ENCODE measurements around the gene LEFTY2.
"Not testable (repeated sequence)": the region's sequence is repeated elsewhere in the genome, so short reads cannot be mapped to it uniquely, and the experiment has no call there.

The LEFTY2 gene

DNA sequence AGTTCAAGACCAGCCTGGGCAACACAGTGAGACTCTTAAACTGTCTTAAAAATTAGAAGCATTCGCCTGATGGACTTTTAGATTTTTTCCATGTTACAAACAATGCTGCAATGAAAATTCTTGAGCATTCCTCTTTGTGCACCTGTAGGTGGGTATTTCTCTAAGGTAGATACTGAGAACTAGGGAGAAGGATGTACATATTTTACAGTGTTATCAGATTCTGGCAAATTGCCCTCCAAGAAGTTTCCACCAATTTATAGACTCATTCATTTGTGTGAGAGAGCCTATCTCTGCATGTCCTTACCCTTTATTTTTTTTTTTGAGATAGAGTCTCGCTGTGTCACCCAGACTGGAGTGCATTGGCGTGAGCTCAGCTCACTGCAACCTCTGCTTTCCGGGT is 12.3 kb upstream of the LEFTY2 start:
- DNase-seq (ENCODE audit: low read depth, low spot score): no peak

DNA sequence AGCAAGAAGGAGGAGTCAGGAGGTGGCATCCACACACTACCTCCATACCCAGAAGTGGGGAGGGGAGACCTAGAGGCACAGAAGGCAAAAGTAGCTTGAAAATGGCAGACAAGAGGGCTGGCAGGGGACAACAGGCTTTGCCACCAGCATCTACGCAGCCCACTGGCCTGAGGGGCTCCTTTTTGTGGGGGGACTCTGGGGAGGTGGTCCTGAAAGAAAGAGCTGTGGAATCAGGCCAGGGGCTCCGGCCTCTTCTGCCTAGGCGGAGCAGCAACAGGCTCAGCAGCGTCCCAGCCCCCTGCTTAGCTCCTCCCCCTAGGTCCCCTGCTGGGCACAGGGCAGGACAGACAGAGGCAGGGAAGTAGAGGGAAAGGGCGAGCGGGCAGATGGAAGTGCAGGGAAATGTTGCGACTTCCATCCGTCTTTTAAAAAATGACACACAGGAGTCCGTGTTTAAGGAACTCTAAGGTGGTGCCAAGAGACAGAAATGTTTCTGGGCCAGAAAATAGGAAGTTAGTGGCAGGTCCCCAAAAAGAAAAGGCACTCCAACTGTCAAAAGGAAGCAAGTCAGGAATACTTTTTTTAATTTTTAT is 10.0 kb upstream of the LEFTY2 start:
- peak; percentile 83 for DNase-seq (ENCODE audit: low read depth, low spot score)

DNA sequence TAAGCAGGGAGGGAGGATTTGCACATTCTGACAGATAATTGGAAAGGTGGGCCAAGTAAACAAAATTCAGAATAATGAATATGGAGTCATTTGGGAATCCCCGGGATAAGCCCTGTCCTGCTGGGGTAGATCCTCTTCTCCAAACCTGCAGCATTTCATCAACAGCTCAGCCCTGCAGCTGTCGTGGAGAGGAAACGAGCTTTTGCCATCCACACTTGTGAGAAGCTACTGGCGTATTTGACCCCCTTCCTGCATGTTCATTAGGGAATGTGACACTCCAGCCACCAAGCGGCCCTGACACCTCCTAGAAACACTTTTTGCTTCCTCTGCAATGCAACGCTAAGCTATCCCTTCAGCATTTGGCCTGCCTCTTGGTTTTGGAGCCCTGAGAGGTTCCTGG is 8.0 kb upstream of the LEFTY2 start:
- peak; percentile 34 for DNase-seq (ENCODE audit: low read depth, low spot score)

DNA sequence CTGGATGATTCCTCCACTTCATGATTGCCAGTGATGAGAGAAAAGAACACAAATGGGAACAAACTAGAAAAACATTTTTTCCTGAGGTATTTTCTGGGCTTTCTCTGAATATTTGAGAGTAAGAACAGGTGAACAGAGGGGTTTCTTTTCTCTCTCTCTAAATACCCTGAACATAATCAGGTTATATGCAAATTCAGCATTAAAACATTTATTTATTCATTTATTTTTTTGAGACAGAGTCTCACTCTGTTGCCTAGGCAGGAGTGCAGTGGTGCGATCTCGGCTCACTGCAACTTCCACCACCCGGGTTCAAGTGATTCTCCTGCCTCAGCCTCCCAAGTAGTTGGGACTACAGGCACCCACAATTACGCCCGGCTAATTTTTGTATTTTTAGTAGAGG is 5.8 kb upstream of the LEFTY2 start:
- DNase-seq (ENCODE audit: low read depth, low spot score): no peak

- DNase-seq (ENCODE audit: low read depth, low spot score): no peak
These were observed 5.1 kb upstream of the LEFTY2 start for GRCh38 chr1:225946082-225946620.

GRCh38 chr1:225945564-225945963 is 4.5 kb upstream of the LEFTY2 start:
- DNase-seq (ENCODE audit: low read depth, low spot score): peak; percentile 96

- DNase-seq (ENCODE audit: low read depth, low spot score): peak; percentile 27
These were observed 3.9 kb upstream of the LEFTY2 start for GRCh38 chr1:225944951-225945350.

DNA sequence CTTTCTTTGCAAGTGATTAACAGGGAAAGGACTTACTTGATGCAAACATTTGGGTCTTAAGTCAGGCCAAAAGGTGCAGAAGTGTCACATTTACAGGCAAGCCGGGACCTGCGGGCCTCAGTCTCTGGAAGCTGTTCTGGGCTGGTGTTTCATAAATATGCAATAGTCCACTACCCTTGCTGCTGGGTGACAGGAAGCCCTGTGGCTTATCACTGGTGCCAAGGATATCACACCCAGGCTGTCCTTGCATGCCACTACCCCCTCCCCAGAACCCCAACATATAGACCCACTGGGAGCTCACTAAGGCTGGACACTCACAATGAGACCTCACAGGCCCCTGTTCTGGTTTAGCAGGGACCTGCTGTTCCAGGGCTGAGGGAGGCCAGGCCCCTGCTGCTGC is 3.4 kb upstream of the LEFTY2 start:
- no peak for DNase-seq (ENCODE audit: low read depth, low spot score)

DNA sequence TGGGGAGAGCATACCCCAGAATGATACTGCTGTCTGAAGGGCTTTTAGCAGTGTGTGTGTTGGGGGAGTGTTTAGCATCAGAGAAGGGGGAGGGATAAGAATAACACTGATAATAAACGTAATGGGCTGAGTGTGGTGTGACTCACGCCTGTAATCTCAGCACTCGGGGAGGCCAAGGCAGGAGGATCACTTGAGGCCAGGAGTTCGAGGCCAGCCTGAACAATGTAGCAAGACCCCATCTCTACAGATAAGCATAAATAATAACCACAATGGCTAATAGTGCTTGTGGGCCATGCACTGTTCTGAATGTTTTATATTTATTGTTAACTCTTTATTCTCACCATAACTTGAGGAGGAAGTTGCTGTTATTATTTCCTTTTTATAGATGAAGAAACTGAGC is 2.6 kb upstream of the LEFTY2 start:
- no peak for DNase-seq (ENCODE audit: low read depth, low spot score)

- DNase-seq (ENCODE audit: low read depth, low spot score): peak; percentile 44
These were observed 1.6 kb upstream of the LEFTY2 start for GRCh38 chr1:225942574-225942973.

DNA sequence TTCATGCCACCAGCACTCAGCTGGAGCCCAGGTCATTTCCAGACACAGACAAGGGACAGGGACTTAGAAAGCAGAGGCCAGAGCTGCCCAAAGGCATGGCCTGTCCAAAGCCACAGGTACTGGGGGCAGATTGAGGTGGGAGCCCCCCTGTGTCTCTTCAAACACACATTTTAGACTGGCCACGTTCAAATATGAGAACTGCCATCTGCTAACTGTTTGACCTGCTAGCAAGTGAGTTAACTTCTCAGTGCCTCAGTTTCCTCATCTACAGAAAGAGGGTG is 862 bp upstream of the LEFTY2 start:
- DNase-seq (ENCODE audit: low read depth, low spot score): no peak

- DNase-seq (ENCODE audit: low read depth, low spot score): no peak
These were observed 452 bp downstream of the LEFTY2 start for GRCh38 chr1:225940385-225941151.

DNA sequence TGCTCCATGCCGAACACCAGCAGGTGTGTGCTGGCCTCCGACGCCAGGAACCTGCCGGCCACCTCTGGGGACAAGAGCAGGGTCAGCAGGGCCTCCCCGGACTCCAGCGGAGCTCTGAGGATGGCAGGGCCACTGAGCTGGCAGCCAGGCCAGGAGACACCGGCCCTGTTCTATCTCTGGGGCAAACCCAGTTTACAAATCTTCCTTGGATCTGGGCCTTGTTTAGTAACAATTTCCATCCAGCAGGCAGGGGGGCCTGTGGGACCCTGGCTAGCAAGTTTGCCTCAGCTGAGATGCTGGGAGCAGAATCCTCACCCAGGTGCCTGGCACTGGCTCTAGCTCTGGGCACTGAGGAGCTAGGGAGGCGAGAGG is 1.1 kb downstream of the LEFTY2 start:
- not testable (repeated sequence) for DNase-seq (ENCODE audit: low read depth, low spot score)

GRCh38 chr1:225939097-225939938 is 1.7 kb downstream of the LEFTY2 start:
- peak; percentile 55 for DNase-seq (ENCODE audit: low read depth, low spot score)

DNA sequence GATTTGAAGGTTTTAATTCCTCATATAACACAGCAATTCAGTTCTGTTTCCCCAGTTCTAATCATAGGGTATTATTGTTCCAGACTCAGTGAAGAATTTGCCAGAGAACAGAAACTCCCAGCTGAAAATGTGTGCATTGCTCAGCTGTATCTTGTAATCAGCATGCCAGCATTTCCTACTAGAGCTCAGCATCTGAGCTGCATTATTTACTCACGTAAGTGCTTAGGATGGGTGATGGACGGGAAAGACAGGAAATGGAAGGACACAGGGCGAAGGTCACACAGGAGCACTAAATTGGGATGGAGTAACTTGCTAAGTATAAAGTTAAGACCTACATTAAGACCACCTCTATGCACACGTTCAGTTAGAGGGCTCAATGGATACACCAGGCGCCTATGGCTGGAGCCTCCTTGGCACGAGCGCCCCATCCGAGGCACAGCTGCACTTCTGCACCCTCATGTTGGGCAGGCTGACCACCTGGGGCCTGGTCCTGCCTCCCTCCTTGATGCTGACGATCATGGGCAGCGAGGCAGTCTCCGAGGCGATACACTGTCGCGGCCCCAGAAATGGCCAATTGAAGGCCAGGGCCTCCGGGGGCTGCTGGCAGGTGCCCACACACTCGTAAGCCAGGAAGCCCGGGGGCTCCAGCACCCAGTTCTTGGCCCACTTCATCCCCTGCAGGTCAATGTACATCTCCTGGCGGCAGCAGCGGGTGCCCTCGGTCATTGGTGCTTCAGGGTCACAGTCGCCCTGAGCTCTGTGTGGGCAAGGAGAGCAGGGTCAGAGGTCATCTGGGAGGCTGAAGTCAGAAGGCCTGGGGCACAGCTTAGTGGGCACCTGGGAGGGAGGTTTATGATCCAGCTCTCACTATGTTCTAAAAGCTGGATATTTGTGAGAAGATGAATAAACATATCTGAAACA is 3.7 kb downstream of the LEFTY2 start:
- no peak for DNase-seq (ENCODE audit: low read depth, low spot score)

DNA sequence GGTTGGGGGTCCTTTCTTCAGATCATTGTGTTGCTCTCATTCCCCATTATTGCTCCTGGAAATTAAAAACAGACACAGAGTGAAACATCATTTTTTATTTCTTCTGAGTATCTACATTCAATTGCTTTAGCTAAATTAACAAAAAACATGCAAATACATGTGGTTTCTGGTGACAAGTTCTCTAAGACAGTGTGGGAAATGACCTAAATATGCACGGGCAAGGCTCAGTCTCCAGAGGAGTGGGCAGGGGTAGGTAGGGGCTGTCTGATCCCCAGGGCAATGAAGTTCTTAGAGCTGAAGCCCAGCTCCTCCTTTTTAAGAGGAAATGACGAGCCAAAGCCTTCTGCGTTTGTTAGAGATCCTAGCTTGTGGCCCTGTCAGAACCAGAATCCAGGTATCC is 4.5 kb downstream of the LEFTY2 start:
- no peak for DNase-seq (ENCODE audit: low read depth, low spot score)

DNA sequence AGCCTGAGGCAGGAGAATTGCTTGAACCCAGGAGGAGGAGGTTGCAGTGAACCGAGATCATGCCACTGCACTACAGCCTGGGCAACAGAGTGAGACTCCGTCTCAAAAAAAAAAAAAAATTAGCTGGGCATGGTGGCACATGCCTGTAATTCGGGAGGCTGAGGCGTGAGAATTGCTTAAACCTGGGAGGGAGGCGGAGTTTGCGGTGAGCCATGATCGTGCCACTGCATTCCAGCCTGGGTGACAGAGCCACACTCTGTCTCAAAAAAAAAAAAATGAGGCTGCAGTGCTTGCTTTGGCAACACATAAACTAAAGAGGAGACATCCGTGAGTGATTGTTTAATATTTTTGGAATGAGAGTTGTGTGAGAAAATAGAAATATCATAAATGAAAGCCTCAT is 4.9 kb downstream of the LEFTY2 start:
- not testable (repeated sequence) for DNase-seq (ENCODE audit: low read depth, low spot score)

GRCh38 chr1:225934711-225935110 is 6.3 kb downstream of the LEFTY2 start:
- no peak for DNase-seq (ENCODE audit: low read depth, low spot score)

- no peak for DNase-seq (ENCODE audit: low read depth, low spot score)
These were observed 7.9 kb downstream of the LEFTY2 start for GRCh38 chr1:225933072-225933471.

DNA sequence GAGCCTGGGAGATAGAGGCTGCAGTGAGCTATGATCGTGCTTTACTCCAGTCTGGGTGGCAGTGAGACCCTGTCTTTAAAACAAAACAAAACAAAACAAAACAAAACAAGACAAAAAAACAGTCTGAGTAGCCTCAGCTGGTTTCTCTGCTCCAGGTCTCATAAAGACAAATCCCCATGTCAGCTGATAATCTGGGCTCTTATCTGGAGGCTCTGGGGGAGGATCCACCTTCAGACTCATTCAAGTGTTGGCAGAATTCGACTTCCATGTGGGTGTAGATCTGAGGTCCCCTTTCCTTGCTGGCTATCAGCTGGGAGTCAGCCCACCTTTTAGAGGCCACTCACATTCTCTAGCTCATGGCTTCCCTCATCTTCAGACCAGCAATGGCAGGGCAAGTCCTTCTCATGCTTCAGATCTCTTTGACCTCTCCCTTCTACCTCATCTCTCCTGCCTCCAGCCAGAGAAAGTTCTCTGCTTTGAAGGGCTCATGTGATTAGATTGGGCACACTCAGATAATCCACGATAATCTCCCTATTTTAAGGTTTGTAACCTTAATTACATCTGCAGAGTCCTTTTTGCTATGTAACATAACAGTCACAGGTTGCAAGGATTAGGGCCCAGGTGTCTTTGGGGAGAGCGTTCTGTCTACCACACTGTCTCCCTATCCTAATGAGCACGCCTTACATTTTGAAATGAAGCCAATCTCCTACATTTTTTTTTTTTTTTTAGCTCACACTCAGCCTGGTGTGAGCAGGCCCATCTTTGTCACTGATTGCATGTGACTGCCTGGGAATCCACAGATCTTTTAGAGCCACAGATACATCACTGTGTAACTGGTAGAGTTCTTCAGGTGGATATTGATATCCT is 9.5 kb downstream of the LEFTY2 start:
- DNase-seq (ENCODE audit: low read depth, low spot score): no peak

GRCh38 chr1:225930566-225930965 is 10.5 kb downstream of the LEFTY2 start:
- DNase-seq (ENCODE audit: low read depth, low spot score): no peak
